OCI-LY3 (cell line): ENCODE results near the gene PDE9A.

ENCODE experiments used
- H2AFZ ChIP-seq: fragments of 200-600, 300-600 bp; shearing (Covaris generic); 2 replicates; pipeline ENCODE4 v1.6.0; 2014; ENCODE audit warnings: antibody characterized with exemption, low read depth, low read length
- H3K27ac ChIP-seq: fragments of 200-600, 300-600 bp; sonication (generic); 2 replicates; pipeline ENCODE4 v1.5.1; 2014; ENCODE audit warnings: mild to moderate bottlenecking, low read length, moderate library complexity, mixed read lengths
- H3K27me3 ChIP-seq: fragments of 200-600, 300-600 bp; sonication (generic); 2 replicates; pipeline ENCODE4 v1.6.1; 2014; ENCODE audit warnings: low read depth, low read length, mixed read lengths
- H3K36me3 ChIP-seq: fragments of 200-600, 300-600 bp; sonication (generic); replicated peaks from 2 replicates; pipeline ENCODE3; 2014; ENCODE audit warnings: low read depth, low read length, mixed read lengths
- H3K4me1 ChIP-seq: fragments of 300-600, 200-600 bp; sonication (generic); 2 replicates; pipeline ENCODE4 v1.6.1; 2014; ENCODE audit warnings: low read length, mixed read lengths
- H3K4me2 ChIP-seq: fragments of 200-600, 300-600 bp; sonication (generic); 2 replicates; pipeline ENCODE4 v1.6.1; 2014; ENCODE audit warnings: low read length, mixed read lengths
- H3K4me3 ChIP-seq: fragments of 300-600, 200-600 bp; sonication (generic); 2 replicates; pipeline ENCODE4 v1.5.1; 2014; ENCODE audit warnings: antibody characterized with exemption, mild to moderate bottlenecking, low read length, moderate library complexity
- H3K79me2 ChIP-seq: fragments of 300-600, 200-600 bp; shearing (Covaris generic); 2 replicates; pipeline ENCODE4 v1.6.1; 2014; ENCODE audit warnings: mild to moderate bottlenecking, low read length, mixed read lengths
- H3K9ac ChIP-seq: fragments of 300-600, 200-600 bp; shearing (Covaris generic); 2 replicates; pipeline ENCODE4 v1.6.0; 2014; ENCODE audit warnings: mild to moderate bottlenecking, low read length, moderate library complexity
- H3K9me3 ChIP-seq: fragments of 200-600, 300-600 bp; shearing (Covaris generic); 2 replicates; pipeline ENCODE4 v1.6.1; 2014; ENCODE audit warnings: low read length, mixed read lengths; ENCODE audit not compliant: insufficient read depth
- H4K20me1 ChIP-seq: fragments of 200-600, 300-600 bp; sonication (generic); 2 replicates; pipeline ENCODE4 v1.6.1; 2016; ENCODE audit warnings: low read length, mixed read lengths; ENCODE audit not compliant: insufficient read depth
- EZH2phosphoT487 ChIP-seq: fragments of 200-600 bp; shearing (Covaris generic); IDR thresholded peaks from 2 replicates; pipeline ENCODE4 v1.6.1; 2018; ENCODE audit warnings: antibody characterized with exemption, mixed run types, low read depth
- TF ChIP-seq, protein P1 (sequence below): fragments of 200-600, 300-600 bp; sonication (generic); IDR thresholded peaks from 2 replicates; pipeline ENCODE4 v1.5.1; 2014; ENCODE audit warnings: antibody characterized with exemption, low read length, low read depth

Gene PDE9A

GRCh38 chr21:42638266-42638863 lies 15.1 kb upstream of the PDE9A start:
- no peak for TF ChIP-seq EZH2phosphoT487
- TF ChIP-seq, protein P1, sequence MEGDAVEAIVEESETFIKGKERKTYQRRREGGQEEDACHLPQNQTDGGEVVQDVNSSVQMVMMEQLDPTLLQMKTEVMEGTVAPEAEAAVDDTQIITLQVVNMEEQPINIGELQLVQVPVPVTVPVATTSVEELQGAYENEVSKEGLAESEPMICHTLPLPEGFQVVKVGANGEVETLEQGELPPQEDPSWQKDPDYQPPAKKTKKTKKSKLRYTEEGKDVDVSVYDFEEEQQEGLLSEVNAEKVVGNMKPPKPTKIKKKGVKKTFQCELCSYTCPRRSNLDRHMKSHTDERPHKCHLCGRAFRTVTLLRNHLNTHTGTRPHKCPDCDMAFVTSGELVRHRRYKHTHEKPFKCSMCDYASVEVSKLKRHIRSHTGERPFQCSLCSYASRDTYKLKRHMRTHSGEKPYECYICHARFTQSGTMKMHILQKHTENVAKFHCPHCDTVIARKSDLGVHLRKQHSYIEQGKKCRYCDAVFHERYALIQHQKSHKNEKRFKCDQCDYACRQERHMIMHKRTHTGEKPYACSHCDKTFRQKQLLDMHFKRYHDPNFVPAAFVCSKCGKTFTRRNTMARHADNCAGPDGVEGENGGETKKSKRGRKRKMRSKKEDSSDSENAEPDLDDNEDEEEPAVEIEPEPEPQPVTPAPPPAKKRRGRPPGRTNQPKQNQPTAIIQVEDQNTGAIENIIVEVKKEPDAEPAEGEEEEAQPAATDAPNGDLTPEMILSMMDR = no peak
- no peak overlapping the region for H3K27ac ChIP-seq
- no peak overlapping the region for H3K4me2 ChIP-seq
- no peaks in the 10 kb centered on the region for H3K36me3 ChIP-seq
- no peaks in the 10 kb centered on the region for H3K79me2 ChIP-seq
- H2AFZ ChIP-seq = no peak overlapping the region
- no peaks in the 10 kb centered on the region for H3K4me1 ChIP-seq
- H3K4me3 ChIP-seq = no peak overlapping the region
- H4K20me1 ChIP-seq = no peaks in the 10 kb centered on the region
- H3K9ac ChIP-seq = no peak overlapping the region
- H3K9me3 ChIP-seq = no peaks in the 10 kb centered on the region
- H3K27me3 ChIP-seq = no peaks in the 10 kb centered on the region

DNA sequence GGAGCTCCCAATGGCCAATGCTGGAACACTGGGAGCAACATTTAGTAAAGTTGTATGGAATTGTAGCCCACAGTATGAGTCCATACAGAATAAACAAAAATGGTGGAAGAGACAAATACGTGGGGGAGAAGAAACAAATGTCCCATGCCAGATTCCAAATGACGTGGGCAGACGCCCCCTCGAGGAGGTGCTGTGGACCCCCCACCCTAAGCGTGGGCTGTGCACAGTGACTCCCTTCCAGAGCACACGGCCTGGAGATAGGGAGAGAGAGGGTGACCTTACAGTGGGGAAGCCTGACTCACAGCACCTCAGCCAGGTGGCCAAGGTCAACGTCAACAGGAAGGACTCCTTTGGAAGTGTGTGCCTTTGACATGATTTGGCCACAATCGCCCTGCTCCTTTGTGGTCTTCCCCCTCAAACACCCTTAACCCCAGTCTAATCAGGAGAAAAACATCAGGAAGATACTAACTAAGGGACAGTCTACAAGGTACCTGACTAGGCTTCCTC lies 13.7 kb upstream of the PDE9A start:
- Histone ChIP-seq H3K4me1 (no peaks in the 10 kb centered on the region), H3K4me3 (no peak overlapping the region), H3K9me3 (no peaks in the 10 kb centered on the region), H3K27ac (no peak overlapping the region), H3K4me2 (no peak overlapping the region), H3K9ac (no peak overlapping the region), H3K27me3 (no peaks in the 10 kb centered on the region), H3K79me2 (no peaks in the 10 kb centered on the region), H4K20me1 (no peaks in the 10 kb centered on the region), H3K36me3 (no peaks in the 10 kb centered on the region), H2AFZ (no peak overlapping the region)
- no peak for TF ChIP-seq EZH2phosphoT487
- TF ChIP-seq, protein P1 = no peak

DNA sequence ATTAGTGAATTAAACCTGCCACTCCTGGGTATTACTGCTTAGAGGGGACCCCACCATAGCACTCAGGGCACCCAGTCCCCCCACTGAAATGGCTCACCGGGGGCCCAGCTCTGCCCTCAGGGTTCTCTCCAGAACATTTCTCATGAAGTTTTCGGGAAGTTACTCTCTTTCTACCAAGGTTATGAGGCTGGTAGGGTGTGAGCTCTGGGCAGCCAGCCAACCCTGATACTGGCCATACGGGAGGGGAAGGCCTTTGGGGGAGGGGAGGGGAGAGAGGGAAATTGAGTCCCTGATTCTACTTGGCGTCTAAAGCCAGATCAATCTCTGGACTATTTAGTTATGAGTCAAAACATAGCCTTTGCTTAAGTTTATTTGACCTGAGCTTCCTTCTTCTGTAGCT lies 12.9 kb upstream of the PDE9A start:
- no peak for TF ChIP-seq EZH2phosphoT487
- TF ChIP-seq, protein P1 = no peak
- H4K20me1 ChIP-seq = no peaks in the 10 kb centered on the region
- no peak overlapping the region for H3K4me3 ChIP-seq
- no peak overlapping the region for H2AFZ ChIP-seq
- H3K36me3 ChIP-seq = no peaks in the 10 kb centered on the region
- no peaks in the 10 kb centered on the region for H3K4me1 ChIP-seq
- no peak overlapping the region for H3K27ac ChIP-seq
- no peaks in the 10 kb centered on the region for H3K9me3 ChIP-seq
- H3K9ac ChIP-seq = no peak overlapping the region
- H3K4me2 ChIP-seq = no peak overlapping the region
- H3K79me2 ChIP-seq = no peaks in the 10 kb centered on the region
- no peaks in the 10 kb centered on the region for H3K27me3 ChIP-seq

- no peak for TF ChIP-seq EZH2phosphoT487
- TF ChIP-seq, protein P1 = no peak
These were observed 11.9 kb upstream of the PDE9A start for GRCh38 chr21:42641311-42642218.

More at GRCh38 chr21:42641311-42642218, 11.9 kb upstream of the PDE9A start:
- Histone ChIP-seq H4K20me1 (no peaks in the 10 kb centered on the region), H3K79me2 (no peaks in the 10 kb centered on the region), H3K9ac (no peak overlapping the region), H2AFZ (no peak overlapping the region), H3K36me3 (no peaks in the 10 kb centered on the region), H3K9me3 (no peaks in the 10 kb centered on the region), H3K4me2 (no peak overlapping the region), H3K27ac (no peak overlapping the region), H3K4me3 (no peak overlapping the region), H3K27me3 (no peaks in the 10 kb centered on the region), H3K4me1 (no peaks in the 10 kb centered on the region)
